Measurements from ENCODE around the gene MEGF11.

- TF ChIP-seq CTCF (IDR thresholded peaks at IDR 0.05) (no peak), USF2 (IDR thresholded peaks at IDR 0.05; ENCODE audit: borderline replicate concordance, low read depth, low read length) (no peak), POLR2AphosphoS5 (IDR thresholded peaks at IDR 0.05; ENCODE audit: low read depth, low read length) (no peak), EP300 (IDR thresholded peaks at IDR 0.05; ENCODE audit: borderline replicate concordance in 1 of 2, low read depth in 1 of 2, low read length in 1 of 2) (no peak), RAD21 (IDR thresholded peaks at IDR 0.05; ENCODE audit: low read length) (no peak), GABPA (IDR thresholded peaks at IDR 0.05; ENCODE audit: low read depth) (no peak), JUND (IDR thresholded peaks at IDR 0.05) (no peak), MXI1 (IDR thresholded peaks at IDR 0.05; ENCODE audit: low read depth, low read length) (no peak), RCOR1 (IDR thresholded peaks at IDR 0.05; ENCODE audit: low read length) (no peak), TAF1 (IDR thresholded peaks at IDR 0.05; ENCODE audit: borderline replicate concordance, low read depth, low read length) (no peak), RXRA (IDR thresholded peaks at IDR 0.05; ENCODE audit: borderline replicate concordance, low read depth) (no peak)
Measured at GRCh38 chr15:66180531-66181097, 72.9 kb downstream of the MEGF11 start.
